Colonic mucosa (tissue), 4 donors: ENCODE data around the gene IQGAP2. TPM values are rescaled to one million over a fixed set of nuclear protein-coding genes. Genes with fewer than 3 reads are reported as not detected.
"Not testable (repeated sequence)": the region's sequence is repeated elsewhere in the genome, so short reads cannot be mapped to it uniquely, and the experiment has no call there.

Source experiments
- DNase-seq: peaks from one replicate; pipeline ENCODE4 v3.0.0-alpha.2; 2020
- H3K27ac ChIP-seq: fragments of 200-600 bp; one replicate; pipeline ENCODE4 v1.8.0; 2021
- H3K27me3 ChIP-seq: fragments of 200-600 bp; one replicate; pipeline ENCODE4 v1.8.0; 2021
- H3K36me3 ChIP-seq: fragments of 200-600 bp; one replicate; pipeline ENCODE4 v1.8.0; 2021
- H3K4me1 ChIP-seq: fragments of 200-600 bp; one replicate; pipeline ENCODE4 v1.8.0; 2021; ENCODE audit warnings: mild to moderate bottlenecking
- H3K4me3 ChIP-seq: fragments of 200-600 bp; one replicate; pipeline ENCODE4 v1.8.0; 2021
- H3K9ac ChIP-seq, 2 donors: one replicate each; pipeline ENCODE4 v1.7.0; 2013; ENCODE audit warnings: control low read depth in 2 of 2, low read depth in 2 of 2, low read length in 2 of 2
- H3K9me3 ChIP-seq: fragments of 200-600 bp; one replicate; pipeline ENCODE4 v1.8.0; 2021
- CTCF ChIP-seq: fragments of 200-600 bp; IDR thresholded peaks from one replicate; pipeline ENCODE4 v1.8.0; 2022; ENCODE audit warnings: antibody characterized with exemption, mild to moderate bottlenecking
- intact Hi-C: fragments of 100-400 bp; cut with DNase I; formaldehyde crosslinking; loops from one replicate; pipeline ENCODE4 v1.14.1; 2022
- total RNA-seq, 2 donors: library from RNA; stranded (reverse); fragmentation: NEBNext Ultra II Directional in 1 of 2; extraction: Animal tissue kit (Norgen Biotek cat#: 25700) in 1 of 2; gene quantifications; one replicate each; pipeline ENCODE4 v1.2.1, GENCODE V29; 2021
- donor health status: healthy.
- donor health status: DM: no; HTN: no; CAD: no.
- donor health status: DM: no; HTN: no; CAD: no.

Gene IQGAP2
- total RNA-seq, 2 donors from 2014 or later, result 62.2 to 75.6 TPM

- no peak for DNase-seq
- no peaks in the 10 kb centered on the region for H3K4me1 ChIP-seq
- TF ChIP-seq CTCF, result no peak
- H3K27me3 ChIP-seq, result no peaks in the 10 kb centered on the region
- H3K27ac ChIP-seq, result no peak overlapping the region
- H3K9me3 ChIP-seq, result no peaks in the 10 kb centered on the region
- H3K9ac ChIP-seq, result no peak overlapping the region
- intact Hi-C loops, result no loop called here
- H3K4me3 ChIP-seq, result no peak overlapping the region
- H3K36me3 ChIP-seq, result no peaks in the 10 kb centered on the region
Observed at GRCh38 chr5:76514713-76515112, 111.6 kb downstream of the IQGAP2 start.

- intact Hi-C loops, result no loop called here
Observed at GRCh38 chr5:76517334-76517733, 114.2 kb downstream of the IQGAP2 start.

DNA sequence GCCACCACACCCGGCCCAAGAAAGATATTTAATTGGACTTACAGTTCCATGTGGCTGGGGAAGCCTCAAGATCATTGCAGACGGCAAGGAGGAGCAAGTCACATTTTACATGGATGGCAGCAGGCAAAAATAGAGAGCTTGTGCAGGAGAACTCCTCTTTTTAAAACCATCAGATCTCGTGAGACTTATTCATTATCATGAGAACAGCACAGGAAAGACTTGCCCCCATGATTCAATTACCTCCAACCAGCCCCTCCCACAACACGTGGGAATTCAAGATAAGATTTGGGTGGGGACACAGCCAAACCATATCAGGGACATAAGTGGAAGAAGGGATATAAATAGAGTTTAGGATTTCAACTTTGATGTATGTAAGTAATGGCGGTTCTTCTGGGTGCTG, 115.2 kb downstream of the IQGAP2 start:
- H3K4me1 ChIP-seq, H3K36me3 ChIP-seq, DNase-seq, H3K9me3 ChIP-seq, H3K9ac ChIP-seq, intact Hi-C loops, H3K27ac ChIP-seq, H3K4me3 ChIP-seq, H3K27me3 ChIP-seq: not testable (repeated sequence)

More at GRCh38 chr5:76517334-76517733, 114.2 kb downstream of the IQGAP2 start:
- DNase-seq, result no peak
- no peak overlapping the region for H3K9ac ChIP-seq
- H3K27me3 ChIP-seq, result no peaks in the 10 kb centered on the region
- no peaks in the 10 kb centered on the region for H3K36me3 ChIP-seq
- no peaks in the 10 kb centered on the region for H3K9me3 ChIP-seq
- H3K4me3 ChIP-seq, result no peak overlapping the region
- TF ChIP-seq CTCF, result no peak
- H3K27ac ChIP-seq, result no peak overlapping the region
- H3K4me1 ChIP-seq, result no peaks in the 10 kb centered on the region

DNA sequence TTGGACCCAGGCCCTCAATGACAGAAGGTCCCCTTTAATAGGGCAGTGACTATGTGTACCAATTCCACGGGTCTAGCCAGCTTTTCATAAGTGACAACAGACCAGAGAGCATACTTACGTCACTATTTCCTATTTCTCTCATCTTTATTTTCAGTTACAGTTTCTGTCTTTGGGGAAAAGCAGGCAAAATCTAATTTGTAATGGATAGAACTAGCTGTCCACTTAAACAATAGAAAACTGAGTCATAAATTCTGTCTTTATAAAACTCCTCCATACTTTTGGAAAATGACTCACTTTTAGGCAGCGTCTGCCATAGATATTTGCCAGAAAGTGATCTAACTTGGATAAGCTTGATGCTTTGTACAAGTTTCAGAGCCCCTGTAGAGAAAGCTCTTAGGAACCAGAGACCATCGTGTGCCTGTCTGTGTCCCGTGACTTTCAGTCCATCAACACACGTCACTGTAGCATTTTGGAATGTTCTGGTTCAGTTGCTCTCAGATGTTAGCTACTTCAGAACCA, 118.2 kb downstream of the IQGAP2 start:
- TF ChIP-seq CTCF, result no peak
- H3K9me3 ChIP-seq, result no peaks in the 10 kb centered on the region
- no peak overlapping the region for H3K4me3 ChIP-seq
- no peak for DNase-seq
- no peak overlapping the region for H3K9ac ChIP-seq
- no peaks in the 10 kb centered on the region for H3K27me3 ChIP-seq
- H3K4me1 ChIP-seq, result no peaks in the 10 kb centered on the region
- intact Hi-C loops, result no loop called here
- H3K36me3 ChIP-seq, result no peaks in the 10 kb centered on the region
- no peak overlapping the region for H3K27ac ChIP-seq

GRCh38 chr5:76522103-76522935, 119.2 kb downstream of the IQGAP2 start:
- no peaks in the 10 kb centered on the region for H3K27me3 ChIP-seq
- no peaks in the 10 kb centered on the region for H3K36me3 ChIP-seq
- no peak overlapping the region for H3K27ac ChIP-seq
- no peaks in the 10 kb centered on the region for H3K9me3 ChIP-seq
- no peak overlapping the region for H3K4me3 ChIP-seq
- no peak overlapping the region for H3K9ac ChIP-seq
- H3K4me1 ChIP-seq, result no peaks in the 10 kb centered on the region
- intact Hi-C loops, result no loop called here
- no peak for DNase-seq
- TF ChIP-seq CTCF, result no peak

DNA sequence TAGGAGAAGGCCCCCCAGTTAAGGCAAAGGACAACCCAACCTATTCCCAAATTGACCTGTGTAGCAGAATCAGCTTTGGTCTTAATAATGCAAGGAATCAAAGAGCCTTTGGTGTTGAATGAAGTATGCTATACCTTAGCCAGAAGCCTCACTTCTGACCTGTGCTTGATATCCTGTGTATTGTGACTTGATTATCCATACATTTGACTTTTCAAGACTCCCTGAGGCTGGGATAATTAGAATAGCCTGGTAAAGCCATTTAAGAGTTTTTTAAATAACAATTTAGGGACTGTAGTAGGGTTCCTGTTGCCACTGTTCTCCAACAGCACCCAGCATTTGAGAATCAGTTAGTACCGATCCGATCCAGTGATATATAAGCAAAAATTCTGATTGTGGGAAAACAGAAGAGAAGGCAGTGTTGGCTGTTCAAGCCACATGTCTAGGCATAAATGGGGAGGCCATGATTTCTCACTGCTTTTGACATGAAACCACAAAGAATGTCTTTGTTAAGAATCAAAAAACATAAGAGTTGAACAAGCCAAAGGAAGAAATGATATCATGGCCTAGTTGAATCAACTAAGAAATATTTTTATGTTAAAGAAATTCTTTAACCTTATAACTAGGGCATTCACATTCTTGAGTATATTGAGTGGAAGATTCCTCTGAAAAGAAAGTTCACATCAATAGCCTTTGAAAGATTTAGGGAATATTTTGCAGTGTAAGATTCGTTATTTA, 121.2 kb downstream of the IQGAP2 start:
- no peak for TF ChIP-seq CTCF

More for the DNA sequence above, 121.2 kb downstream of the IQGAP2 start:
- no peak overlapping the region for H3K4me3 ChIP-seq
- intact Hi-C loops, result no loop called here
- no peaks in the 10 kb centered on the region for H3K27me3 ChIP-seq
- H3K9ac ChIP-seq, result no peak overlapping the region
- no peak for DNase-seq
- H3K9me3 ChIP-seq, result no peaks in the 10 kb centered on the region
- no peak overlapping the region for H3K27ac ChIP-seq
- no peaks in the 10 kb centered on the region for H3K36me3 ChIP-seq
- H3K4me1 ChIP-seq, result no peaks in the 10 kb centered on the region
